Activated CD4-positive, alpha-beta T cell treated with anti-CD3 and anti-CD28 coated beads, Interleukin-10, Interleukin-2, amounts not matched to agents 100 ng/mL and 50 ng/mL, durations not matched to agents 16 hours and 8 hours (primary cell): ENCODE results near the gene SLC1A1.

Source experiments
- DNase-seq: peaks from one replicate; pipeline ENCODE4 v3.0.0-alpha.2; 2020

The SLC1A1 gene

DNA sequence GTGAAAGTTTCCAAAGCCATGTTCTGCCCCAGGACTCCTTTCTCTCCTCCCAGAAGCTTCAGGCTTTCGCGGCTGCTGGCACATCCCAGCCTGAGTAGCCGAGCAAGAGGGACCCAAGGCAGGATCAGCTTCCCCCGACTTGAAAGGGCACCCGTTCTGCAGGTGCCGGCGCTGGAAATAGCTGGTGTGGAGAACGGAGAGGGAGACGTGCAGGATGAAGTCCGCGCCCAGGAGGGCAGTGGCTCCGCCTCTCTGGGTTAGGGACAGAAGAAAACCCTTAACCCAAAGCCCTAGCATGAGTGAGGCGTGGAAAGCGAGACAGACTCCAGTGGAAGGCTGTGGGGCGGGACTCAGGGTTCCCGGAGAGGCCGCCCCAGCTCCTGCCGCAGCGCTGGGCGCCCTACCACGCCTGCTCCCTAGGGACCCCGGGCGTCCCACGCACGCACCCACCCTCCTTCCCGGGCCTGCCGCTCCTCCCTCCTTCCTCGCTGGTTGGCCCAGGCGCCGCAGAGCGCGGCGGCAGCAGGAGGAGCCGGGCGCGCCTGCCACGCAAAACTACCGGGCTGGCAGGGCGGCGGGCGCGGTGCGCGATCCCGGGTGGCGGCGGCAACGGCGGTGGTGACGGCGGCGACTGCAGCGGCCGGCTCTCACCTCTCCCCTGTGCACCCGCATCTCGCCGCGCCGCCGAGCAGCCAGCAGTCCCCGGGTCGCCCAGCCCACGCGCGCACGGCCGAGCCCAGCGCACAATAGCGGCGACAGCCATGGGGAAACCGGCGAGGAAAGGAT, at the start of gene SLC1A1:
Gene SLC1A1 (plus strand): TSS at position 550 of the 786 bp plus-strand sequence. CDS start 212 bp downstream, at position 762.
- DNase-seq: peak; percentile 30

DNA sequence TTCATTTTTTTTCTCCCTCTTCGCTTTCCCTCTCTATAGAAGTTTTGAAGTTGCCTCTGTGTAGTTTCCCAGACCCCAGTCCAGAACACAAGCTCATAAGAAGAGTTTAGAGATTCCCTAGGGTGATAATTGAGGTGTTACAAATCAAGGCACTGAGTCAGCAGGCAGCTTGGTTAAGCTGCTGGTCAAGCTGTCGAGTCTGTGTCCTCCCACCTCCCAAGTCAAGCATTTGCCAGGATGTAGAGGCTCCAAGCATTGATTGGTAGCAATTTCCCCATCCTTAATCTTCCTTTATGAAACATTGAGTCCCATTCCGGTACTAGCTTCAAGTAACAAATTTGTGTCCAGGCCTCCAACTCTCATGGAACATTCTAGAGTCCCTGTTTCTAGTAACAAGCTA, 47.5 kb upstream of the SLC1A1 start:
- no peak for DNase-seq

DNA sequence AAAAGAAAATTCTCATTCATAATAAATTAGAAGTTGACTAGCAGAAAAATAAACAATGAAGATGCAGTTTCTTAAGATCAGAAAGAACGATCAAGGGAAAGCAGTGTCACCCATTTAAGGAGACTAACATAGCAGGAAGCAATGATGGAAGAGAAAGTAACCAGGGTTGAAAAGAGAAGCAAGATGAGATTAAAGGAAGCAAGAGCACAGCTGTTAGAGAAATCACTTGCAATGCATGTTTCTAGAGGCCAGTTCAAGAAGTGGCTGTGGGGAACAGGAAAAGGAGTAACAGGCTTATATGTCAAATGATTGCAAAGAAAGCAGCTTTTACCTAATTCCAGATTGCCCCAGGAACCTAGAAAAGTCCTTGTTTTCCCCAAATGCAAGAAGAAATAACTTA, 46.8 kb upstream of the SLC1A1 start:
- no peak for DNase-seq

DNA sequence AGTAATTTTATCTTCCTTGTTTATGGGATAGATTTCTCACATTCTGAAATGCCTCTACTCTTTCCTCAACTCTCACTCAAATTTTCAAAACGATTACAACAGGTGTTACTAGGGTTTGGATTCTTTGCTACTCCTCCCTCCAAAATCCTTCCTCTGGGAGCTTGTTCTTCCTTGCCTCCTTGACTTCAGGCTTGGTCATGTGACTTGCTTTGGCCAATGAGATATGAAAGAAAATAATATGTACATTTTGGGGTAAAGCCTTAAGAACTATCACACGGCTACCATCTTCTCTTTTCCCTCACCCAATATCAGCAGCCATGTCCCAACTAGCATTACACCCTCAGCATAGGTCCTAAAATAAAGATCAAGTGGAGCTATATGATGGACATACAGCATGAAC, 28.8 kb upstream of the SLC1A1 start:
- DNase-seq: no peak

DNA sequence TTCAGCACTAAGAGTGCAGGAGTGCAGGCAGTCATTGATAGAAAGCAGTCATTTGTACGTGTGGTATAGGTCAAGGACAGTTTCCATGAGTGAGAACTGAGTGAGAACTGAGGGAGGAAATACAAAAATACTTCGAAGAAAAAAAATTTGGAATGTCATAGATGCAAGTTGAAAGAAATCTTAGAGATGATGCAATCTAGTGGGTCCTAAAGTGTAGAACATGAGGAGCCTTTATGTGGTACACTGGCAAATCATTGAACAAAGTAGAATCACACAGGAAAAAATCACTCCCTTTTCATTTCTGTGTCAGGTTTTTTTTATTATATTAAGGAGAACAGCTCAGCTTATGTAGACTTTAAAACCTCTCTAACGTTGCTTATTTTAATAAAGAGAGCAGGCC, 26.4 kb upstream of the SLC1A1 start:
- no peak for DNase-seq

DNA sequence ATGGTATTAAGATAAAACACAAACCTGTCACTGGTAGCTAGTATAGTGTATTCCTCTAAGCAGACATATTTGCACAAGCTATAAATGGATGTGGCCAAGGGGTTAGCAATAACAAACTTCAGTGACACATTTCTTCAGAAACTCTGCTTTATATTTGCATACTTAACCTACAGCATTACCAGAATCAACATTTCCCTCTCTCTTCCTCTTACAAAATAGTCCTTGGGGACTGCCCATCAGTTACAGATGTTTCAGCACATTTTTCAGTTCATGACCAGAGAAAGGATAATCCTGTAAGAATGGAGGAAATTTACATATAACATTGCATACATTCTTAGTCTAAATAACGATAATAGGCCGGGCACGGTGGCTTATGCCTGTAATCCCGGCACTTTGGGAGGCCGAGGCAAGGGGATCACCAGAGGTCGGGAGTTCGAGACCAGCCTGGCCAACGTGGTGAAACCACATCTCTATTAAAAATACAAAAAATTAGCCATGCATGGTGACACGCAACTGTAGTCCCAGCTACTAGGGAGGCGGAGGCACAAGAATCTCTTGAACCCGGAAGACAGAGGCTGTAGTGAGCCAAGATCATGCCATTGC, 25.3 kb upstream of the SLC1A1 start:
- DNase-seq: no peak

DNA sequence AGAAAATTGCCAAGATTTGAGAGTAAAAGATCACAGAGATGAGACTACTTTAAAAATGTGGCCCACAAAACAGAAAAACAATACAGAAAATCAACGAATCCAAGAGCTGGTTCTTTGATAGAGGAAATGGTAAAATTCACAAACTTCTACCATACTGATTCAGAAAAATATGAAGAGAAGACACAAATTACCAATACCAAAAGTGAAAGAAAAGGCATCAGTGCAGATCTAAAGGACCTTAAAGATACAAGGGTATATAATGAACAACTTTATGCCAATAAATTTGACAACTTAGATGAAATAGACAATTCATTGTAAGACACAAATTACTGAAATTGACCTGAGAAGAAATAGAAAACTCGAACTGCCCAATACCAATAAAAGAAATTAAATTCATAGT, 24.4 kb upstream of the SLC1A1 start:
- no peak for DNase-seq

DNA sequence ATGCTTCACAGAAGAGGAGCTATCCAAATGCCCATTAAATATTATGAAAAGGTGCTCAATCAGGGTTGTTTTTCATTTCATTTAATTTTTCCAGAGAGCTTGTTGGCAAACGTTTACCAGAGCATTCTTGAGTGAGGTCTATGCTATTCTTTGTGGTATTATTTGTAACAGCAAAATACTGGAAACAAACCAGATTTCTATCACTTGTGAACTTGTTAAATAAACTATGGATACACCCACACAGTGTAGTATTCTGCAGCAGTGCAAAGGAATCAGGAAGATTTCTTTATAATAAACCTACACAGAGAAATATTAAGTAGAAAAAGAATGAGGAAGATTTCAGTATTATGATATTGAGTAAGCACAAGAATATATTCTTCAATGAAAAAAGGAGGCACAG, 15.0 kb upstream of the SLC1A1 start:
- no peak for DNase-seq

DNA sequence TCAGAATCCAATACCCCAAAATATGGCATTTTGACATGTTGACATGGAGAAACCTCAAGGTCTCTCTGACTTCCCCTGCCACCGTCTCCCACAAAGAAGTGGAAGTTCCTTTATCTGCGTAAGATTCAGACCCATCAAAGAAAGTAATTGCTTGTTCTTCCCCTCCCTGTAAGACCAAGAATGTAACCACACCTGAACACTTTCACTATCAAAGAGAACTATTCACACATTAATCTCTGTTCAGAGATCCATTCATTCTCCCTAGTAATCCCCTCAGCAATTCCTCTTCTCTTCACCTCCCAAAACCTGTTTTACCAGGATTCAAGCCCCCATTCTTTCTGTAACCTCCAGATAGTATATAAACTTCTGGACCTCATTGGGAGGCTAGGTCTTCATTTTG, 4.1 kb upstream of the SLC1A1 start:
- DNase-seq: no peak

DNA sequence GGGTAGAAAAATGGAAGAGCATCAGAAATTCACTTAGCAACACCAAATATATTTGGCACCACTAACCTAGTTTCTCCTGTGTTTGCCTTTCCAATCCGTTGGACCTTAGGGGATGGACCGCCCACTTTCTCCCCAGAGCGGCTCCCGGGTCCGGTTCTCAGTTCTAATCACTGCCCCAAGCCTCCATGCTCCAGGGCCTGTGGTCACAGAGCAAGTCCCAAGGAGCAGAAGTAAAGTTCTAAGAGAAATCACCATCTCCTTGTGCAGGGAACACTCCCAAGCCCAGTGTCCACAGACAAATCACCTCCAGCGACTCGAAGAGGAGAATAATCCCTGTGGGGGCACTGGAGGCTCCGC, 728 bp upstream of the SLC1A1 start:
- DNase-seq: no peak

DNA sequence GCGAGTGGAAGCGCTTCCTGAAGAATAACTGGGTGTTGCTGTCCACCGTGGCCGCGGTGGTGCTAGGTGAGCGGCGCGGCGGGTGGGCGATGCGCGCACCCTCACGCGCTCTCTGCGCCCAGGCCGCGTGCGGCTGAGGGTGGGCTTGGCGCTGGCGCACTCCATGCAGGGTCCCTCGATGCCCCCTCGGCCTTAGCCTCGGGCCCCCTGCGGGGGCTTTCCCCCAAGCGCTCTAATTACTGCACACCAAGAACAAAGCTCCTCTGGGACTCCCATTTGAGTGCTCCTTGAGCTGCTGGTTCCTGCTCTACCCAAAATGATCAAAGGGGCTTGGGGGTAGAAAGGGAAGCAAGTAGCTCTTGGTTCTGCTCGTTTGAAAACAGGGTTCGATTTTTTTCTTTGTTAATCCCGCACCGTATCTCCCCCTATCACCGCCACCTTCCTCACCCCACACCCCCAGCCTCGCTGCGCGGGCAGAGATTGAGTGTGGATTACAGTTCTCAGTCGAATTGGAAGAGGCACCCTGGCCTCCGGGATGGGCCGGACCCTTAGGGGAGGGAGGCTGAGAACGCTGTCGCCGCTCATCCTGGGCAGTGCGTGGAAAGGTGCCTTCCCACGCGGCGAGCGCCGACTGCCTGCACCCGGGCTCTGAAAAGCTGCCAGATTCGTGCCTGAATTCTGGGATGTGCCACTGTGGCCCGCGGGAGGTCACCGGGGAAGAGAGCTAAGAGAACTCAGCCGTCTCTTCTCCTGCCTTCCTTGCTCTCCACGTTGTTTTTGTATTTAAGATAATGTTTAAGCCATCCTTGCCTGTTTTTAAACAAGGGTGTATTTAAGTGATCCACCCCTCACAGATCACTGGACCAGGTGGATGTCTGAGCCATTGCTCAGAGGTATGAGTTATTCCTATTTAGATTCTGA, 697 bp downstream of the SLC1A1 start:
- DNase-seq: no peak

DNA sequence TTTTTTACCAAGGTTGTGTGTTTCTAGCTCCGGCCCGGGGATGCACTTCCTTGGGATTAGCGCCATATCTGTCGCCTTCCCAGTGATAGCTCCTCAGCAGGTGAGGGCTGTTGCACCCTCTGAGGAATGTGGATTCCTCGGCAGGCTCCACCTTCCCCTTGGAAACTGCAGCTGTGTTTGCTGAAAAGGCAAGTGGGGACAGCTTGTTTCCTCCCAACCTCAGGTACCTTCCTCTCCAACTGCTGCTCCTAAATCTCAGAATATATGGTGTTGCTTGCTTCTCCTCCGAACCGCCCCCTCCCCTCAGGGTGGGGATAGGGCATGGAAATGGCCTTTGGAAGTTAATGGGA, 1.3 kb downstream of the SLC1A1 start:
- DNase-seq: no peak

DNA sequence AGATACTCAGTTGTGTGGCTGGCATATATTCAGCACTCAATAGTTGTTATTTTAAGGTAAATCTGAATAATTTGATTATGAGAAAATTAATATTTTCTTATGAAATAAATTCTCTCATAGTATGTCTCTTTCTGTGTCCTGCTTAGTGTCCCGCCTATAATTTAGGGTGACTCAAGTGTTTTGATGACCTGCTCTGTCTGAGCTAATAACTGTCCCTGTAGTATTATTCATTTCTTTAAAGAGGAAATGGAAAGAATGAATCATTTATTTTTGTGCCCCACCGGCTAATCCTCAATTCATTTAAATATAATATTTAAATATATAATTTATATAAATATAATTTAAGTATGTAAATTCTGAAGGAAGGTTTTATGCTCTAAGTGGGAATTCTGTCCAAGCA, 4.1 kb downstream of the SLC1A1 start:
- DNase-seq: no peak

DNA sequence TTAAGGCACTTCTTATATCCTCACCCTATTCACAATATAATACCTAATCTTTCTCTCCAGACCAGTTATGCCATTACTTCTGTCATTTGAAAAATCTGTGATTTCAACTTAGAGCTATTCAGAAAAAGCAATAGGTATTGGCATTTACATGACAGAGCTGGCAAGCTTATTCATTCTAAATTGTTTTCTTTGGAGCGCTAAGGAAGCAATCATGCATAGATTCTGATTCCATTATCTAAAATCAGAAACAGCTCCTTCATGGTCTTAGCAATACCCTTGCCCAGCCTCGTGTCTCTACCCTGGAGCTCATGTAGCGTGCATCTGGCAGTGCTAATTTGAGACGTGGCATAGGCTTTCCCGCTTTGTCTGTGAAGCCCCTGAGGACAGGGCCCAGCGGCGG, 4.5 kb downstream of the SLC1A1 start:
- DNase-seq: no peak

DNA sequence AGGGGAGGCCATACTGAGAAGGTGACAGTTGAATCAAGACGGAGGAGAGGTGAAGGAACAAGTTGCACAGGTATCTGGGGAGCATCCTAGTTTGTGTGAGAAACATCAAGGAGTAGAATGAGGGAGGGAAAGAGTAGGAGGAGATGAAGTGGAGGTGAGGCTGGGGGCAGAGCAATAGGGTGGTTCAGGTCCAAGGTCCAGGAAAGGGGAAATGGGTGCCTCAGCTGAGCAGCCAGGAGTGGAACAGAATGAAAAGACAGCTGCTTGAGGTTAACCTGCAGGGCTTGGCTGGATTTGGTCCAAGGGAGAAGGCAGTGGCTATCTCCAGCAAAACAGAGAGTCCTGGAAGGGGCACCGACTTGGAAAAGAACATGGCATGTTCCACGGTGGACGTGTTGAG, 5.3 kb downstream of the SLC1A1 start:
- no peak for DNase-seq

DNA sequence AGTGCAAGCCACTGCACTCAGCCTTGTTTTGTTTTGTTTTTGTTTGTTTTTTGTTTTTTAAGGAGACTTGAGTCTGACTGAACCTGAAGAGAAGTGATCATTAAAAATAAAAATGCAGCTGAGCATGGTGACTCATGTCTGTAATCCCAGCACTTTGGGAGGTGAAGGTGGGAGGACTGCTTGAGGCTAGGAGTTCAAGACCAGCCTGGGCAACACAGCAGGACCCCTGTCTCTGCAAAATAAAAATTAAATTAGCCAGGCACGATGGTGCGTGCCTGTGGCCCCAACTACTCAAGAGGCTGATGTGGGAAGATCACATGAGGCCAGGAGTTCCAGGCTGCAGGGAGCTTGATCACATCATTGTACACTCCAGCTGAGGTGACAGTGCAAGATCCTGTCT, 6.2 kb downstream of the SLC1A1 start:
- no peak for DNase-seq

DNA sequence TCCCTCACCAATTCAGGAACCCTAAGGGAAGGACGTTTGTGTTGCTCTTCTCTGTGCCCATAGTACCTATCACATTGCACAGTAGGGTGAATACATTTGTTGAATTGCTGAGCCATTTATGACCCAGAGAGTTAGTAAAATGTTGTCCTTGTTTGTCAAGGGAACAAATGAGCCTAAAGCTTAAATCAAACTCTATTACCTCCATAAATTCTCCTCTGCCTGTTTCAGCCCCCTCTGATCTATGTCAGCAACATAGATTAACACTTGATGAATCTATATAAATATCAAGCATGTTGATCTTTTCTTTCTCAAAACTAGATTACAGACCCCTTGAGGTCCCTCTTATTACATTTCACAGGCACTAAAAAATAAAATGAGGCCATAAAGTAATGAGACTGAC, 7.1 kb downstream of the SLC1A1 start:
- no peak for DNase-seq

DNA sequence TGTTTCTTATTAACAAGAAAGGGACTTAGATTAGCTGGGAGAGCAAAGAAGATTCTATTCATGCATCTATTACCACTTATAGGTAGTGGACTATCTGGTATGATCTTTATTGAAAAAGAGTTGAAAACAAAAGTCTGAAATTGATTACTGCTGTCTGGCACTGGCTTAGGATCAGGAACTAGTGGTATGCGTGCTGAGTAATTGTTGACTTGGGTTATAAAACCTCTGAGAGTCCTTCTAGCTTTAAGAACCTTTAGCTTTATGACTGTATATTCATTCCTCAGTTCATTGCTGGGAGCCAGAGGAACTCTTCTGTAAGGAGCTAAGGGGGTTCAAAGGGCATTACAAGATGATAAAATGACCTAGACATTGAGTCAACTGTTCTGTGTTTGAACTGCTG, 7.6 kb downstream of the SLC1A1 start:
- DNase-seq: peak; percentile 19

DNA sequence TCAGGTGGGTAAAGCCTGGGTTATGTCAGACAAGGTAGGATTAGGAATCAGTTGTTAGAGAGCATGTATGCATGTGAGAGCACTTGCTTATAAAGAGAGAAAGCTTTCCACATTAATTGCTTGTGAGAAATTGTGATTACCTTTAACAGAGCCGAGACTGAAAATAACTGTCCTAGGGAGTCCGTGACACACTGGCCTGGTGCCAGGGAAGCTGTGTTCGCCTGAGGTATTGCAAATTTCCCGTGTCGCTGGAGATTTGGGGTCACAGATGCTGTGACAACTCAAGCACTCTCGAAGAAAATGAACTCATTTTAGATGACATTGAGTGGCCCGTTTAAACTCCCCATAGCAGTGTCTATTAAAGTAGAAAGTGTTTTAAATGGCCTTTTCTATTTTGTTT, 9.6 kb downstream of the SLC1A1 start:
- DNase-seq: no peak

DNA sequence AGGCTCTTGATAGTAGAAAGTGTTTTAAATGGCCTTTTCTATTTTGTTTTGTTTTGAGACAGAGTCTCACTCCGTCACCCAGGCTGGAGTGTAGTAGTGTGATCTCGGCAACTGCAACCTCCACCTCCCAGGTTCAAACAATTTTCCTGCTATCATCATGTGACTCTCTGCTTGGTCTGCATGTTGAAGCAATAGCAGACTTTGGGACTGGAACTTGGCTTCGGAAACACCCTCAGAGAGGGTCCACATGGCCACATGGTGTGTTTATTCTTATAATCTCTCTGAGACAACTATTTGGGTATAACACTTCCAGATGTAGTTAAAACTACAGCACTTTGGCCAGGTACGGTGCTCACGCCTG, 10.9 kb downstream of the SLC1A1 start:
- DNase-seq: no peak

DNA sequence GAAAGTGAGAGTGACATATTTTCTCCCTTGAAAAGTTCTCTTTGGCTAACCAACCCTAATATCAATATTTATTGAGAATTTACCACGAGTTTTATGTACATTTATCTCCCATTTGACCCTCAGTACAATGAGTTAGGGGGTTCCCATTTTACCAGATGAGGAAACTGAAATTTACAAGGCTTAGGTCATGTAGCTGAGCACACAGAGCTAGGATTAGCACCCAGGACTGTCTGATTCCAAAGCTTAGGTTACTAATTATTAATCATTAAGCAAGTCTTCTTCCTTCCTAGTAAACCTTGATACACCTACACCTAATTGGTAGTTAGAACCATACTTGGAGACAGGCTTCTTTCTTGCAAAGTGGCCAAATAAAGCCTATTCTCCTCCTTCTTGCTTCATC, 12.2 kb downstream of the SLC1A1 start:
- no peak for DNase-seq

DNA sequence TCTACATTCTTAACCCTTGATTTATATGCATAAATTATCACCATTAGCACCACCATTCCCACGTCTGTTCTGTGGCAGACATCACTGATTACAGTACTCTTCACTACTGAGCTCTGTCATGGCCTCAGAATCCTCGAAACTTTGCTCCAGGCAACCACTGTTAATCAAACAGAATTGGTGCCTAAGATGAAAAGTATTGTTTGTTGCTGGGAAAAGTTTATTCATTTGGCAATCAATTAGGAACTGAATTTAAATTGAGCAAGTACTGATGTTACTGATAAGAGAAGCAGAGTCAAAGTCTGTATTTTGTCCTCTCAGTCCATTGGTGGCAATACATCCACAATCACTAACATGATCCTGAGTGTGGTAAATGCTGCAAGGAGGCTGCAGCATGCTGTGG, 12.8 kb downstream of the SLC1A1 start:
- no peak for DNase-seq

DNA sequence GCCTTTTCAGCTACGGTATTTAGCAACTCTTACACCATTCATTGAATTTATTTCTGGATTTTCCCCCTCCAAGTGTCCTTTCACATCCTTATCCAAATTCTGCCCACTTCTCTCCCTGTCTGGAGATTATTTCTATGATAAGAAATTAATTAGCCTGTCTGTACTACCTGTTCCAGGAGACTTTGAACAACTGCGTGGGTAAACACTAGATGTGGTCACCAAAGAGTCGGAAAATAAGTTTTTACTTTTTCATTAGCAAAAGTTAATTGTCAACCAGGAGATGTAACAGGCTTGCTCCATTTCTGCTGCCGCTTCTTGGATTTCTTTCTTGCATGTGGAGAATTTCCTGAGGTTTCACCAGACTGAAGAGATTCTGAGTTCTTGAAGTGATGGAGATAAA, 14.0 kb downstream of the SLC1A1 start:
- DNase-seq: no peak

DNA sequence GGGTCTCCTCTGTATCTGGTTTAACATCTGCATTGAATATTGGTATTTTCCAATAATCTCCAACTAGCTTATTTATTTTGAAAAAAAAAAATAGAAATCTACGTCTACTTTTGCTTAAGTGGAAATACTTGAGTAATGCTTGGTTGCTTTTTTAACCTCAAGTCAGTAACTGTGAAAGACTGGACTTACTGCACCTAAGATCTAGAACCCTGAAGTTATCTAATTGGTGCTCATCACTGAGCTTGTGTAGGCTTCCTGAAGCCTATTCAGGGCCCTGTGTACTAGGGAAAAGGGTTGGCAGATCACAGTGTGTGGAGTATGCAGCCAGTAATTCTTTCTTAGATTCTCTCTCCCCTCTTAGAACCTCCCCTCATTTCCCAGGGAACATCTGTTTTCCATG, 16.2 kb downstream of the SLC1A1 start:
- no peak for DNase-seq
